HCT116 (cell line): Measurements from ENCODE around the gene AVP.

ENCODE experiments used
- EZH2phosphoT487 ChIP-seq: fragments of 200-600 bp; IDR thresholded peaks from 2 replicates; pipeline ENCODE4 v1.6.1; 2018; ENCODE audit warnings: antibody characterized with exemption, borderline replicate concordance
- POLR2AphosphoS5 ChIP-seq: IDR thresholded peaks from 2 replicates; pipeline ENCODE4 v1.6.1; 2011; ENCODE audit warnings: mild to moderate bottlenecking, low read depth, low read length, moderate library complexity
- YY1 ChIP-seq: IDR thresholded peaks from 2 replicates; pipeline ENCODE4 v1.6.1; 2011; ENCODE audit warnings: low read length, low read depth, moderate library complexity, mild to moderate bottlenecking; ENCODE audit not compliant: insufficient replicate concordance; ENCODE audit errors: extremely low read depth

DNA sequence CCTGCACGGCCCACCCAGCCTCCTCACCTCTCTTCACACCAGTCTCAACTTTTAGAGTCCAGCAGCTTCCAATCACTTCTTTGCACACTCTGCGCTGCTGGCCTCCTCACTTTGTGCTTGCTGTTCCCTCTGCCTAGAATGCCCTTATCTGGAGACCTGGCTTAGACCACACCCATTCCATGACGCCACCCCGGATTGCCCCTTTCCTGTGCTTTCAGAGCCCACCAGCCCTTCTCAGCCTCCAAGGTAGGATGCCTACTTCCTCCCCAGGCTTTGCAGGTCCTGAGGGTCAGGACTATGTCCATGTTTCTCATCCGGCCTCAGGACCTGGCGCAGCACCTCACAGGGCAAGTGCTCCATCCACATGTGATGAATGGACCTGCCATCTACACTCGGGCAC lies 27.0 kb upstream of the AVP start:
- TF ChIP-seq POLR2AphosphoS5, result no peak
- TF ChIP-seq EZH2phosphoT487, result no peak
- no peak for TF ChIP-seq YY1
